GM21447 (cell line): ENCODE measurements around the gene EGR2.

Experiments
- ATAC-seq: cut with Tn5 transposase; IDR thresholded peaks from one replicate; pipeline ENCODE4 v1.9.1; 2021; ENCODE audit not compliant: unreplicated experiment

Gene EGR2

GRCh38 chr10:62818426-62819011 lies 2.4 kb upstream of the EGR2 start:
- no peak for ATAC-seq

GRCh38 chr10:62817766-62818425 lies 1.7 kb upstream of the EGR2 start:
- peak; percentile 29 for ATAC-seq

GRCh38 chr10:62817121-62817765 lies 1.1 kb upstream of the EGR2 start:
- peak; percentile 18 for ATAC-seq

- ATAC-seq: no peak
Measured at GRCh38 chr10:62816076-62816330, 163 bp downstream of the EGR2 start.

DNA sequence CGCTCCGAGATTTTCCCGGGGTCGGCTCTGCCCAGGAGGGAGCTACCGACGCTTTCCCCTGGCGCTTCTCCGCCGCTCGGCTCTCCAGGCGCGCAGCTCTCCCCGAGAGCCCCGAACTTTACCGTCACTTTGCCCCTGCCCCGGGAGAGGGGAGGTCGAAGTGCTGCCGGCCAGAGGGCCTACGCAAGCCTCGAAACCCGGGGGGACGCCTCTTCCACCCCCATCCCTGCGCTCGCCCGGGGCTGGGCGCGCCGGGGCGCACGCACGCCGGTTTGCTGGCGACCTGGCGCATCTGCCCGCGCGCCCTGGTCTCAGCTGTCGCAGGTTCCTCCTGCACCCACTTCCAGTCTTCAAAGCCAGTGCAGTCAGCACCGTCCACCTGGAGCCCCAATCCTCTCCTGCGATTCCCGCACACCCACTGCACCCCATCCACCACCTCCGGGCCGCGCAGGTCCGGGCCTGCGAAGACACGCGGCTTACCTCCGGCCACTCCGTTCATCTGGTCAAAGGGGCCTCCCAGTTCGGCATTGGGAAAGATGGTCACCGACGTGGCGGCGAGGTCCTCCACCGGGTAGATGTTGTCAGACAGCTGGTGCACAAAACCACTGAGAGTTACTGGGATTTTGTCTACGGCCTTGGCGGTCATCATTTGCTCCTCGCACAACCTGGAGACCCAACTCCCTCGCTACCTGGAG lies 638 bp downstream of the EGR2 start:
- ATAC-seq: no peak

DNA sequence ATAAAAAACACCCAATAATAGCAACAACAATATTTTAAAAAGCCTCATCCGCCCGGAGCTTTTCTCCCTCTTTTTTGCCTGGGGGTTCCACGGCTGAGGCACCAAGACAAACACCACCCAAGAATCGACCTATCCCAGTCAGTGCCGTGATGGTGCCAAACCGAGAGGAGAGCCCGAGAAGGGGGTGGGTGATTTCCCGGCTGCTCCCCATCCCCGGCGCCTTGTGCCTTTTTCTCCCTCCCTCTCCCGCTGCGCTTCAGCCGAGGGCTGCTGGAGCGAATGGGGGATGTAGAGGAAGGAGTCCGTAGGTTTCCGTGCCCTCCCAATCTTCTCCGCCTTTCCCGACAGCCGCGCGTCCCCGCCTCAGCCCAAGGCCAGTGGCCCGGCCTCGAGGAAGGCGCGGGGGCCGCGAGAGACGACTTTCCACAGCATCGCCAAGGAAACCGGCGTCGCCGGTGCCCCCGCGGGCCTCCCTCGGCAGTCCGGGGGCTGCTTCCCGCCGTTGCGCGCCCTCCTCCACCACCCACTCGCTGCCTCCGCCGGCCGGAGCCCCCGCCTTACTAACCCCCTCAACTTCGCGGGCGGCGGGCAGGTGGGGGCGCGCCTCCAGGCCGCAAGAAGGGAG lies 1.3 kb downstream of the EGR2 start:
- ATAC-seq: no peak

GRCh38 chr10:62813981-62814380 lies 2.2 kb downstream of the EGR2 start:
- no peak for ATAC-seq

DNA sequence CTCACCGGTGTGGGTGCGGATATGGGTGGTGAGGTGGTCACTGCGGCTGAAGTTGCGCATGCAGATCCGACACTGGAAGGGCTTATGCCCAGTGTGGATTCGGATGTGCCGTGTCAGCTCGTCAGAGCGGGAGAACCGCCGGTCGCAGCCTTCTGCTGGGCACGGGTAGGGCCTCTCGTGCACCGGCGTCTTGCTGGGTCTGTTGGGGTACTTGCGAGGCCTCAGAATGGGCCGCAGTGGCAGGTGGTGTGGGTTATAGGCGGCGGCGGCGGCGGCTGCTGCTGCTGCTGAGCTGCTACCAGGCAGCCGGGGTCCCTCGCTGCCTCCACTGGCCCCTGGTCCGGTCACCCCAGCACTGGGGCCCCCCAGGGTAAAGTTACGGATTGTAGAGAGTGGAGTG lies 2.7 kb downstream of the EGR2 start:
- ATAC-seq: no peak

- no peak for ATAC-seq
Measured at GRCh38 chr10:62812672-62813439, 3.3 kb downstream of the EGR2 start.

GRCh38 chr10:62811159-62811875 lies 4.8 kb downstream of the EGR2 start:
- peak; percentile 38 for ATAC-seq

DNA sequence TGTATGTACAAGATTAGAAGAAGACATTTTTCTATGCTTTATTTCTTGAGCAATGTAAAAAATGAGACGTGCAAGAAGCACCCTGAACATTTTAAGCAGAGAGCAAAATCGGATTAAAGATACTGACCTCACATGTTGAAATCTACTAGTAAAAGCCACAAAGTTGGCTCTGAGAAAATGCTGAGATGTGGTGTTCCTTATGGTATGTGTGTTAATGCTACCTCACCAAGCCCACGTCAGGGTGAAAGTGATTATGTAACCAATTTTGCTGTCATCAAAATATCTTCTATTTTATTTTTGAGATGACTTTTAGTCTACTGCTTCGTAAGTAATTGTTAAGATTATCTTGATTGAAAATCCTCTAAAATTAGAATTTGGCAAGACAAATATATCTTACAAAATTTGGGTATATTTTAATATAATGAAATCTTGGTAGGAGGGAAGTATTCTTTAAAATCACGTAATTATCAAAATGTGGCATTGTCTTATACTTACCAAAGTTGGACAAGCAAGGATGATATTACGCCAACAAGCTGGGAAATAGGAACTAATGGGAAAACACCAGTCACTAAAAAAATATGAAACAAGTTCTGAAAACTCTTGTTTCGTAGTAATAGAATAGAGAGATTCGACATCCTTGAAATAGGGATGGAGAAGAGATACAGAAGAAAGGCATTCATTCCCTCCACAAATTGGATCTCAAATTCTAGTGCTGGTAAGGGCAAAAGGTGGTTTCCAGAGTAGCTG lies 5.8 kb downstream of the EGR2 start:
- no peak for ATAC-seq

DNA sequence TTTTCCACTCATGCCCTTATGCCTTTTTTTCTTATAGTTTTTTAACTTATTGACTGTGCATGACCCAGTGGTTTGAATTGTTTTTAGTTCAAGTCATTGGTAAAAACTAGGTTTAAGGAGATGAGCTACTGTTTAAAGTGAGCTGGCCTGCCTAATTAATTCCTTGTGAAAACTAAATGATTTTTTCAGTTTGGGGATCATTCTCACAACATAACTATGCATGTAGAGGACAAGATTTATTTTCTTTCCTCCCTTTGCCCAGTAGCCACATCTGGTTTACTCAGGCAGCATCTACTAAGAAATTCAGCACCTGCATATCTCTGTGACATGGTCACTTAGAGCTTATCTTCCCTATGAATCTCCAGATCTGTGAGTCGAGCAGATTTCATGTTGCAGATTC lies 9.9 kb downstream of the EGR2 start:
- no peak for ATAC-seq

GRCh38 chr10:62805231-62806099 lies 10.7 kb downstream of the EGR2 start:
- ATAC-seq: peak; percentile 20

DNA sequence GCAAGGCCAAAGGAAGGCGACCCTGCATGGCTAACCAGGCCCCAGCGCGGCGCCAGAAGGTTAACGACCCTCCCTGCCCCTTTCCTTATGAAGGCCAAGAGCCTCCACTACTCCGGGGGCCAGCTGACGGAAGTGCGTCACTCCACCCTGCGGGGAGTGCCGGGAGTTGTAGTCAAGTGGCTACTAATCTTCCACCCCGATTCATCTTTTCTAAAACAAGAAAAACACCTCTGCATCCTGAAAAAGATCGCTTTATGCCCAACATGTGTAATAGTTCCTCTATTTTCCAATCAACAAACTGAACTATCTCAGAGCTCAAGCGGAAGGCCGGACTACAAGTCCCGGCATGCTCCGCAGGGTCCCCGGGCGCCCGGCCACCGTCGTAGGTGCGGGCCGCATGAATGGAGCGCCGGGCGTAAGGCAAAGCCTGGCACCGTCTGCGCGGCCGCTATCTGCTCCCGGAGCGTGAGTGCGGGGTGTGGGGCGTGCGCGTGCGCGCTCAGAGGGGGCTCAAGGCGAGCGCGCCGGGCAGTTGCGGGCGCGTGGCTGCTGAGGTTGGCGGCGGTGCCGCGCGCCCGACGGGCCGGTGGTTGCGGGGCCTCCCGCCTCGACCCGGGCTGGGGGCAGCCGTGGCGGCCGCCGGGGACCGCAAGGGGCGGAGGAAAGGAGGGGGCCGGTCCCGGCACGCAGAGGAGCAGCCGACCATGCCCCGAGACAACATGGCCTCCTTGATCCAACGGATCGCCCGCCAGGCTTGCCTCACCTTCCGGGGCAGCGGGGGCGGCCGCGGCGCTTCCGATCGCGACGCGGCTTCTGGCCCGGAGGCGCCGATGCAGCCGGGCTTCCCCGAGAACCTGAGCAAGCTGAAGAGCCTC lies 11.6 kb downstream of the EGR2 start, which contains the start of gene ADO:
Gene ADO, plus strand, starts transcription at position 365 of the 875 bp plus-strand sequence. Its CDS starts 340 bp downstream, at position 705.
- ATAC-seq: peak; percentile 83

GRCh38 chr10:62803724-62804355 lies 12.3 kb downstream of the EGR2 start:
- ATAC-seq: peak; percentile 6

- no peak for ATAC-seq
Measured at GRCh38 chr10:62801871-62802270, 14.3 kb downstream of the EGR2 start.

GRCh38 chr10:62796896-62797295 lies 19.3 kb downstream of the EGR2 start:
- ATAC-seq: no peak
